Mucosa of stomach (tissue), 1 donor: Measurements from ENCODE around the gene DIO1.
"Not testable (repeated sequence)": the region's sequence is repeated elsewhere in the genome, so short reads cannot be mapped to it uniquely, and the experiment has no call there.

Experiments used
- H3K27me3 ChIP-seq: one replicate; pipeline ENCODE4 v1.7.0; 2013; ENCODE audit warnings: mild to moderate bottlenecking, low read length; ENCODE audit not compliant: control insufficient read depth, insufficient read depth
- H3K36me3 ChIP-seq: one replicate; pipeline ENCODE4 v1.7.0; 2013; ENCODE audit warnings: low read length; ENCODE audit not compliant: control insufficient read depth, insufficient read depth
- H3K4me1 ChIP-seq: one replicate; pipeline ENCODE4 v1.7.0; 2013; ENCODE audit warnings: mild to moderate bottlenecking, low read length; ENCODE audit not compliant: control insufficient read depth, insufficient read depth
- H3K4me3 ChIP-seq: one replicate; pipeline ENCODE4 v1.7.0; 2013; ENCODE audit warnings: low read length
- H3K9ac ChIP-seq: one replicate; pipeline ENCODE4 v1.7.0; 2013; ENCODE audit warnings: mild to moderate bottlenecking, low read length, moderate library complexity
- H3K9me3 ChIP-seq: one replicate; pipeline ENCODE4 v1.7.0; 2013; ENCODE audit warnings: mild to moderate bottlenecking, low read length, moderate library complexity; ENCODE audit not compliant: control insufficient read depth
- donor health status: Pancreatic carcinoma.

Gene DIO1

GRCh38 chr1:53878492-53879105, 15.4 kb upstream of the DIO1 start:
- Histone ChIP-seq H3K4me1 (no peaks in the 10 kb centered on the region), H3K36me3 (no peaks in the 10 kb centered on the region), H3K9ac (no peak overlapping the region), H3K9me3 (no peaks in the 10 kb centered on the region), H3K27me3 (no peaks in the 10 kb centered on the region), H3K4me3 (no peak overlapping the region)

DNA sequence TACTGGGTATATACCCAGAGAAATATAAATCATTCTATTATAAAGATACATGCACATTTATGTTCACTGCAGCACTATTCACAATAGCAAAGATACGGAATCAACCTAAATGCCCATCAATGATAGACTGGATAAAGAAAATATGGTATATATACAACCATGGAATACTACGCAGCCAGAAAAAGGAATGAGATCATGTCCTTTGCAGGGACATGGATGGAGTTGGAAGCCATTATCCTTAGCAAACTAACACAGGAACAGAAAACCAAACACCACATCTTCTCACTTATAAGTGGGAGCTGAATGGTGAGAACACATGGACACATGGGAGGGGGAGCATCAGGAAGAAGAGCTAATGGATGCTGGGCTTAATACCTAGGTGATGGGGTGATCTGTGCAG, 12.1 kb upstream of the DIO1 start:
- H3K4me3 ChIP-seq, H3K9me3 ChIP-seq, H3K9ac ChIP-seq, H3K36me3 ChIP-seq, H3K4me1 ChIP-seq, H3K27me3 ChIP-seq: not testable (repeated sequence)

- not testable (repeated sequence) for H3K27me3 ChIP-seq, H3K36me3 ChIP-seq, H3K9ac ChIP-seq, H3K4me3 ChIP-seq, H3K9me3 ChIP-seq, H3K4me1 ChIP-seq
Observed at GRCh38 chr1:53883600-53883999, 10.4 kb upstream of the DIO1 start.

DNA sequence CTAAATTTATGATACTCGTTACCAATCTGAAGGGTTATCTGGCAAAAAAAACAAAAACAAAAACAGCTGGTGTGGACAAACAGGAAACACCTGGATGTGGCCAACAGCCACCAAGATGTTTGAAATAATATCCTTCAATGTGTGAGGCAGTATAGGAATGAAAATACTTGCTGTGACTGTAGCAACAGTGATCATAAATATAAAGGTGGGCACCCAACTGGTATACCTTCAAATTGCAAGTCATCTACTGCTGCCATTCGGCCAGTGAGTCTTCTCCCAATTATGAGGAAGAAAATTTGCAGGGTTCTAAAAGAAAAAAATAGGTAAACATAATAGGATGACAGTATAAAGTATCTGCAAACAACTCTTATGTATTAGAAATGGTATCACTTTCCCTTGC, 5.3 kb upstream of the DIO1 start:
- no peak overlapping the region for H3K9ac ChIP-seq
- no peaks in the 10 kb centered on the region for H3K36me3 ChIP-seq
- no peak overlapping the region for H3K4me3 ChIP-seq
- H3K9me3 ChIP-seq = no peaks in the 10 kb centered on the region
- peaks cover 5% of the 10 kb centered on the region for H3K4me1 ChIP-seq
- no peaks in the 10 kb centered on the region for H3K27me3 ChIP-seq

DNA sequence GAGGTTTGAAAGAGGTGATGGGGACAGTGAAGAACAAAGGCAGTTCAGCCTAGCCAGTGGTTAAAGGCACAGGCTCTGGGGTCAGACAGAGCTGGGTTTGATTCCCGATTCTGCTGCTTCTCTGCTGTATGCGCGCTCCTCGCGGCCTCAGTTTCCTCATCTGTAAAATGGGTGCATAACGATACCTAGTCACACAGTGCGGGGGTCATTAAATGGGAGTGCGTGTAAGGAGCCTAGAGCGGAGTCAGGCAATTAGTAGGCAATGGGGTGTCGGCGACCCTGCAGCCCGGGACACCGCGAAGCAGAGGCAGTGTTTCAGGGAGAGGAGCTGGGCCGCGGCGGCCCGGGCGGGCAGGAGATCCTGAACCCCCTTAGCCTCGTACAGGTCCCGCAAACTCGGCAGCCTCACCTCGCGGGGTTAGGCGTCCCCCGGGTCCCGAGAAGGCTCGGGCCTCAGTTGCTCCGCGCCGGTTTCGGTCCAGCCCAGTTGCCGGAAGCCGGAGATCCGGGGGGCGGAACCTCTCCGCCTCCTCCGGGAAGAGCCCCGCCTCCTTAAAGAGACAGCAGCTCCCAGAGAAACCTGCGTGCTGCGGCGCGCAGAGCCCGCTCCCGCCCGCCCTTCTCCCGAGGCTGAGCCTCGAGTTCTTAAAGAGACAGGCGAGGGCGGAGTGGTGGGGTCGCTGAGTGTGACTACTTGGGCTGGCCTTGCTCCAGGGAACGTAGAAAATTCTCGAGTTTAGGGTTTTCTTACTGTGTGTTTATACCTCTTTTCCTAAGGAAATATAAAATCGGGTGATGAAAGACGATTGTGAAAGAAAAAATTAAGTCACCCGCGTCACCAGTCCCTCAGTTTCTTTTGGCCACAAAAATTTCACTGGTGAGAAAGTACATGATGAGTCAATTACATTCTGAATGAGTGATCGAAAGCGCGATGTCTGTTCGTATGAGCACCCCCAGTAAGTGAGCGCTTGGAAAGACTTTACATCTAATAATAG, 4.4 kb upstream of the DIO1 start, which contains the start of gene YIPF1:
TSS of gene YIPF1 (minus strand) at position 494 of the 995 bp plus-strand sequence. CDS start 860 bp downstream, outside the sequence.
- H3K27me3 ChIP-seq = no peaks in the 10 kb centered on the region
- H3K9me3 ChIP-seq = no peaks in the 10 kb centered on the region
- peak within 1 kb of the TSS; percentile 90 for H3K4me3 ChIP-seq
- no peaks in the 10 kb centered on the region for H3K36me3 ChIP-seq
- H3K4me1 ChIP-seq = peaks cover 5% of the 10 kb centered on the region
- peak within 1 kb of the TSS; percentile 81 for H3K9ac ChIP-seq

DNA sequence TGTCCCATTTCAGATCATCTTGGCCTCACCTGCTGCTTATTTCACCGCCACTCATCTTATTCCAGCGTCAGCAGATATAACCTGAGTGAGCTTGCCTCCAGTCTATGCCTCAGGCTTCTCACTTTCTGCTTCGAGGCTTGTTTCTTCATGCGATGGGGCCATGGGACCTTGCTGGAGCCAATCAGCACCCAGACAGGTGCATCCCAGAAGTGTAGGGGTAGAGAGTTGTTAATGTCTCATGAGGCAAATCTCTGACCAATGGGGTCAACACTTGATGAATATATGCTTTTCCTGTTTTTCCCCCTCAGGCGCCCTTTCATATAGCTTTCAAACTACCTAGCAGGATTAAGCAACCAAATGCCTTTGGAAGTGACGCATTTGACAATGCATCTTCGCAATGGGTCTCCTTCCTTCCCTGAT, 3.5 kb upstream of the DIO1 start:
- H3K36me3 ChIP-seq = no peaks in the 10 kb centered on the region
- no peaks in the 10 kb centered on the region for H3K9me3 ChIP-seq
- no peaks in the 10 kb centered on the region for H3K27me3 ChIP-seq
- H3K9ac ChIP-seq = peak overlapping the region; percentile 81
- peaks cover 5% of the 10 kb centered on the region for H3K4me1 ChIP-seq
- H3K4me3 ChIP-seq = peak overlapping the region; percentile 90

DNA sequence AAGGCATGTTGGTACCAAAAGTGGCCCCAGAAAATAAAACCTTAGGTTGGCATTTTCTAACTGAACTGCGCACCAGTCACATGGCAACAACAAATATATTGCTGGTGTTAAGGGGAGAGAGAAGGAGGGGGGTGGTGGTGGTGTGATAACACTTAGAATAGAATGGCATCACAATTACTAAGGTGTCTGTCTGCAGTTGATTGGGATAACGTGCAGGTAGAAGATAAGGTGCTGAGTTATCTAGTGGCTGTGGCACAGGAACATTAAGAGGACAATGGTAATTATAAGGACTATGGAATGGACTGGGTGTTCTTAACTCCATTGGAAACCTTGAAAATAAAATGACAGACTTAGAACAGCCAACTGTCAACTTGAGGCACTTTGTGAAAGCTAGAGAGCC, 3.0 kb upstream of the DIO1 start:
- H3K4me3 ChIP-seq = no peak overlapping the region
- no peaks in the 10 kb centered on the region for H3K27me3 ChIP-seq
- peaks cover 5% of the 10 kb centered on the region for H3K4me1 ChIP-seq
- H3K36me3 ChIP-seq = no peaks in the 10 kb centered on the region
- H3K9me3 ChIP-seq = no peaks in the 10 kb centered on the region
- no peak overlapping the region for H3K9ac ChIP-seq

GRCh38 chr1:53891678-53892077, 2.3 kb upstream of the DIO1 start:
- H3K4me1 ChIP-seq = peaks cover 5% of the 10 kb centered on the region
- no peak overlapping the region for H3K9ac ChIP-seq
- no peaks in the 10 kb centered on the region for H3K27me3 ChIP-seq
- H3K36me3 ChIP-seq = no peaks in the 10 kb centered on the region
- H3K9me3 ChIP-seq = no peaks in the 10 kb centered on the region
- no peak overlapping the region for H3K4me3 ChIP-seq

DNA sequence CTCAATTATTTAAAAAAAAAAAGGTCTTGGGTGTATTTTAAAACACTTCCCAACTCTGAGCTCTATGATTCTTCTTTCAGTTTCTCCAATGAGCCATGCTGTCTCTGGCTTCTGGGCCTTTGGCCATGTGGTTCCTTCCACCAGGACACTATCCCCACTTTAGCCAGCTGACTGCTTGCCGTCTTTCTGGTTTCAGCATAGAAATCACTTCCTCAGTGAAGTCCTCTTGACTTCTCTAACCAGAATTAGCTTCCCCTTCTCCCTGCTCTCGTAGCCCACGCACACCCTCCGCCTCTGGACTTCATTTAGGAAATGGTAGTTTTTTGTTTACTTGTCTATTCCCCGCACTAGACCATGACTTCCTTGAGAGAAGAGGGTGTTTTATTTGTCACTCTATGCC, 1.1 kb upstream of the DIO1 start:
- Histone ChIP-seq H3K4me1 (peaks cover 5% of the 10 kb centered on the region), H3K36me3 (no peaks in the 10 kb centered on the region), H3K4me3 (no peak overlapping the region), H3K9me3 (no peaks in the 10 kb centered on the region), H3K9ac (no peak overlapping the region), H3K27me3 (no peaks in the 10 kb centered on the region)

DNA sequence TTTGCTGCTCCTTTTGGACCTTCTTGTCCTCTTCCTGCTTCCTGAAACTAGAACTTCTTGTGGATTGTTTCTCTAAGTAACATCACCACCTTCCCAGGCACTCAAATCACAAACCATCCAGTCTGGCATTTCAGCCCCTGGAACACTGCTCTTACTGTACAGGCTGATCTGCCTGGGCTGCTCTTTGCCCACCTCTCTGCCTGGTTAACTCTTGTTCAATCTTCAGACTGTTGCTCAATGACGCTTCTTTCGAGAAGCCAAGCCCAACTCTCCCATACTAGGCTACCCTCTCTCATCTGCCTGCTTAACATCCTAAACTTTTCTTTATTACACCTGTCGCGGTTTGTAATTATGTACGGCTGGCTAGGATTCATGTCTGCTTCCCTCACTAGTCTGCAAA, 657 bp downstream of the DIO1 start:
- no peaks in the 10 kb centered on the region for H3K36me3 ChIP-seq
- H3K9ac ChIP-seq = no peak overlapping the region
- H3K4me1 ChIP-seq = peaks cover 13% of the 10 kb centered on the region
- no peaks in the 10 kb centered on the region for H3K27me3 ChIP-seq
- H3K4me3 ChIP-seq = no peak overlapping the region
- no peaks in the 10 kb centered on the region for H3K9me3 ChIP-seq

DNA sequence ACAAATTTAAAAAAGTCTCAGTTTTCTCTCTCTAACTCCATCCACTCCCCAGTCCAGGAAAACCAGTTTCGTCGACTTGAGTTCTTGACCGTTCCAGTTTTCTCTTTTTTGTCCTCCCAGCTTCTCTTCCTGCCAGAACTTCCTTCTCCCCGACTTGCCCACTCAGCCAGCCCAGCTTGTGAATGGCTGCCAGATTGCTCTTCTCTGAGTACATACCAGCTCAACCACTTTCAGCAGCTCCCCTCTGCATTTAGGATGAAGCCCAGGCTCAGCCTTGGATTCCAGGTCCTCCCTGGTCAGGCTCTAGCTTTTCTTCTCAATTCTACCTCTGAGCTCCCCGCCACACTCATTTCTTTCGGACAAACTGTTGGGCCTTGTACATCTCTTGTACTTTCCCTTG, 1.4 kb downstream of the DIO1 start:
- H3K4me3 ChIP-seq = no peak overlapping the region
- H3K27me3 ChIP-seq = no peaks in the 10 kb centered on the region
- no peak overlapping the region for H3K9ac ChIP-seq
- H3K36me3 ChIP-seq = no peaks in the 10 kb centered on the region
- H3K9me3 ChIP-seq = no peaks in the 10 kb centered on the region
- H3K4me1 ChIP-seq = peaks cover 13% of the 10 kb centered on the region

DNA sequence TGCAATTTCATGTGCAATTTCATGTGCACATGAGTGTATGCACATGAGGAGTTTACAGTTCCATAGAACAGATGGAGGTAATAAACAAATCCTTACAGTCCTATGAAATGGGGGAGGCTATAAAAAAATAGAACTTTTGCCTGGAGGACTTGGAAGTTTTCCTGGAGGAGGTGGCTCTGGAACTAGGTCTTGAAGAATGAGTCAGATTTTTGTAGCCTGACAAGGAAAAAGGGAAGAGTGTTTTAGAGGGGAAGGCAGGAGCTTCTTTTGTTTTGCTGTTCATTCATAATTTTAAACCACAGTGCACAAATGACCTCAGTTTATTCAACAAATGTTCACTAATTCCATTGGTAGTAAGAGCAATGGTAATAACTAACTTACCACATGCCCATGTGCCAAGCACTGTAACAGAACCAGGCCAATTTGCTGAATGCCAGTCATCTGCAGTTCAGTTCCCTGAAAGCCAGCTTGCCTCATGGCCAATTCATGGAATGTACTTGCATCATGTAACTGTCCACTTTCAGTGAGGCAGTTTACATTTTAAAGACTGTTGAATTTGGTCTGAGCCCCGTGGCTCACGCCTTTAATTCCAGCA, 2.7 kb downstream of the DIO1 start:
- Histone ChIP-seq H3K4me1 (peaks cover 10% of the 10 kb centered on the region), H3K9ac (no peak overlapping the region), H3K9me3 (no peaks in the 10 kb centered on the region), H3K36me3 (no peaks in the 10 kb centered on the region), H3K4me3 (no peak overlapping the region), H3K27me3 (no peaks in the 10 kb centered on the region)
